K562 (cell line): ENCODE measurements around the gene SLC2A9. TPM values are rescaled to one million over a fixed set of nuclear protein-coding genes. Genes with fewer than 3 reads are reported as not detected.

ENCODE experiments used
- ATAC-seq: fragments of 200-7000 bp; cut with Tn5 transposase; 3 replicates; pipeline ENCODE4 v1.9.1; 2020; ENCODE audit warnings: moderate library complexity
- BruUV-seq: library from RNA; stranded (reverse); fragments of 400-500 nt; replicated peaks from 2 replicates; lab custom pipeline; 2021; lab: Mats Ljungman, UMichigan
- CTCF ChIA-PET: fragments of 300-600 bp; formaldehyde crosslinking; extraction: SDS; loops from one replicate; lab custom pipeline; 2021; ENCODE audit warnings: low intra/inter-chr PET ratio; lab: Yijun Ruan, JAX
- POLR2A ChIA-PET: fragments of 300-600, 350-650 bp; sonication (Branson Sonifier 250); formaldehyde crosslinking; extraction: SDS; loops from one replicate; lab custom pipeline; 2021; ENCODE audit warnings: antibody characterized with exemption, inconsistent platforms; lab: Yijun Ruan, JAX
- DNase-seq, 4 experiments: peaks; one replicate each; pipeline versions ENCODE4 v3.0.0 to v3.0.0-alpha.2; 2011 to 2018; ENCODE audit warnings: low spot score in 3 of 4, mixed read lengths in 3 of 4; ENCODE audit errors: extremely low read depth in 1 of 4
- FAIRE-seq: peaks from 2 replicates; lab custom pipeline; 2011; peaks lifted over from hg19 to GRCh38; lab: Jason Lieb, UNC
- H2AFZ ChIP-seq: 2 replicates; pipeline ENCODE4 v1.6.0; 2011; ENCODE audit warnings: low read depth, low read length, control low read depth, inconsistent platforms
- H3K27ac ChIP-seq: fragments of 200-600 bp; 3 replicates; pipeline ENCODE4 v1.8.0; 2011; ENCODE audit warnings: low read depth, mild to moderate bottlenecking, control low read depth, inconsistent platforms, low read length, moderate library complexity, mixed read lengths; ENCODE audit errors: extremely low read depth
- H3K27me3 ChIP-seq, 2 experiments: fragments of 300-600 bp in 1 of 2; 2 replicates in 1 of 2; 3 replicates in 1 of 2; pipeline versions ENCODE4 v1.6.0 to v1.8.0; 2011; ENCODE audit warnings: inconsistent platforms in 2 of 2, low read length in 2 of 2, mild to moderate bottlenecking in 1 of 2, mixed read lengths in 1 of 2, moderate library complexity in 1 of 2; ENCODE audit not compliant: control insufficient read depth in 2 of 2, insufficient read depth in 2 of 2
- H3K36me3 ChIP-seq: fragments of 300-600 bp; 3 replicates; pipeline ENCODE4 v1.8.0; 2011; ENCODE audit warnings: mild to moderate bottlenecking, low read length, inconsistent platforms; ENCODE audit not compliant: control insufficient read depth, insufficient read depth
- H3K4me1 ChIP-seq, 2 experiments: fragments of 200-600 bp in 1 of 2; replicated peaks in 1 of 2; 2 replicates in 1 of 2; 3 replicates in 1 of 2; pipeline versions ENCODE4 v1.5.1 to v1.8.0; 2011; ENCODE audit warnings: inconsistent platforms in 2 of 2, low read length in 2 of 2, mild to moderate bottlenecking in 1 of 2, mixed read lengths in 1 of 2, moderate library complexity in 1 of 2; ENCODE audit not compliant: control insufficient read depth in 2 of 2, insufficient read depth in 2 of 2
- H3K4me2 ChIP-seq: 2 replicates; pipeline ENCODE4 v1.6.1; 2011; ENCODE audit warnings: low read length, control low read depth, inconsistent platforms, mixed read lengths; ENCODE audit not compliant: insufficient read depth
- H3K4me3 ChIP-seq: fragments of 200-600 bp; sonication (generic), shearing (Covaris generic); 2 replicates; pipeline ENCODE4 v1.5.1; 2016; ENCODE audit warnings: control low read depth, inconsistent platforms
- H3K79me2 ChIP-seq: fragments of 200-600 bp; 3 replicates; pipeline ENCODE4 v1.8.0; 2011; ENCODE audit warnings: low read length, inconsistent platforms; ENCODE audit not compliant: control insufficient read depth, insufficient read depth
- H3K9ac ChIP-seq, 2 experiments: 2 replicates each; pipeline versions ENCODE4 v1.6.0 to v1.6.1; 2011; ENCODE audit warnings: low read depth in 2 of 2, low read length in 2 of 2, control low read depth in 1 of 2, inconsistent platforms in 1 of 2, mild to moderate bottlenecking in 1 of 2, mixed read lengths in 1 of 2; ENCODE audit not compliant: insufficient read depth in 1 of 2
- H3K9me1 ChIP-seq: one replicate; pipeline ENCODE4 v1.6.0; 2011; ENCODE audit warnings: inconsistent platforms, mild to moderate bottlenecking, low read length, moderate library complexity; ENCODE audit not compliant: control insufficient read depth, insufficient read depth
- H3K9me3 ChIP-seq: replicated peaks from 2 replicates; pipeline ENCODE4 v1.5.1; 2011; ENCODE audit warnings: low read depth, low read length, inconsistent platforms; ENCODE audit not compliant: control insufficient read depth, insufficient read depth
- H4K20me1 ChIP-seq: replicated peaks from 2 replicates; pipeline ENCODE4 v1.6.1; 2011; ENCODE audit warnings: low read length, inconsistent platforms, mixed read lengths; ENCODE audit not compliant: control insufficient read depth, insufficient read depth
- BDP1 ChIP-seq: IDR thresholded peaks from 3 replicates; pipeline ENCODE4 v1.6.1; 2011; ENCODE audit not compliant: insufficient read length, insufficient read depth
- DIDO1 ChIP-seq: fragments of 450-650 bp; IDR thresholded peaks from 2 replicates; pipeline ENCODE4 v1.6.1; 2016; ENCODE audit warnings: low read depth, missing biosample characterization, missing genetic modification characterization
- SMAD1 ChIP-seq: fragments of 150-350 bp; IDR thresholded peaks from 2 replicates; pipeline ENCODE4 v1.6.1; 2014; ENCODE audit warnings: low read length, low read depth; ENCODE audit not compliant: partially characterized antibody
- TCF3 ChIP-seq: sonication (generic); formaldehyde crosslinking; IDR thresholded peaks from 2 replicates; pipeline ENCODE4 v1.4.0; 2020; ENCODE audit warnings: mild to moderate bottlenecking, missing genetic modification reagents
- WGBS: fragments of 100-300 bp; shearing (Covaris generic); methylation state at CpG from one replicate; pipeline ENCODE4 v1.1.6; 2016; ENCODE audit warnings: low coverage, mixed read lengths; ENCODE audit not compliant: insufficient coverage; ENCODE audit errors: missing lambda C conversion rate; 5-methylcytosine and 5-hydroxymethylcytosine counted together
- in situ Hi-C: fragments of 300-500 bp; cut with MboI; formaldehyde crosslinking; loops from 4 replicates; pipeline ENCODE4 v1.15.0; 2018; ENCODE audit warnings: inconsistent platforms, mixed read lengths
- intact Hi-C: fragments of 100-400 bp; cut with micrococcal nuclease; formaldehyde crosslinking; loops from 2 replicates; pipeline ENCODE4 v1.14.2; 2022
- polyA plus RNA-seq, 8 experiments: library from polyadenylated mRNA; depleted of rRNA in 4 of 8; stranded (reverse) in 5 of 8; unstranded in 3 of 8; fragments of >200 nt; fragmentation: Nextera tagmentation in 2 of 8; fragmentation: Illumina TruSeq in 1 of 8; extraction: Ambion mirVana in 2 of 8; extraction: Trizol in 1 of 8; gene quantifications; 2 replicates each; pipeline versions ENCODE4 v1.2.1 to v1.2.3, GENCODE V29; 2011 to 2014; ENCODE audit warnings: inconsistent platforms in 1 of 8, missing spikeins in 1 of 8
- total RNA-seq, 7 experiments: library from RNA; depleted of rRNA in 6 of 7; stranded (reverse); fragments of >200 nt in 6 of 7; fragmentation: Illumina TruSeq in 2 of 7; extraction: Trizol in 2 of 7; gene quantifications; 2 replicates each; pipeline versions ENCODE4 v1.2.1 to v1.2.3, GENCODE V29; 2011 to 2021; ENCODE audit warnings: low replicate concordance in 1 of 7
- TF ChIP-seq, protein P1 (sequence below): fragments of 150-350 bp; IDR thresholded peaks from 2 replicates; pipeline ENCODE4 v1.6.1; 2014; ENCODE audit warnings: low read depth, mild to moderate bottlenecking, low read length, borderline replicate concordance
- TF ChIP-seq, protein P2 (sequence below): fragments of 250-450 bp; sonication (Bioruptor Pico); IDR thresholded peaks from 2 replicates; pipeline ENCODE4 v1.8.0; 2021; ENCODE audit warnings: borderline replicate concordance, mild to moderate bottlenecking, moderate library complexity; ENCODE audit not compliant: poor library complexity, severe bottlenecking
- TF ChIP-seq, protein P3 (sequence below): fragments of 450-650 bp; IDR thresholded peaks from 2 replicates; pipeline ENCODE4 v1.6.1; 2014; ENCODE audit warnings: low read depth, mild to moderate bottlenecking, moderate library complexity, borderline replicate concordance

SLC2A9 gene
- total and polyA plus RNA-seq, 9 of the 15 experiments (the other 6 are each of a cell fraction or from before 2014, with no cell fraction given) = 0.15 to 1.9 (median 0.76) TPM

DNA sequence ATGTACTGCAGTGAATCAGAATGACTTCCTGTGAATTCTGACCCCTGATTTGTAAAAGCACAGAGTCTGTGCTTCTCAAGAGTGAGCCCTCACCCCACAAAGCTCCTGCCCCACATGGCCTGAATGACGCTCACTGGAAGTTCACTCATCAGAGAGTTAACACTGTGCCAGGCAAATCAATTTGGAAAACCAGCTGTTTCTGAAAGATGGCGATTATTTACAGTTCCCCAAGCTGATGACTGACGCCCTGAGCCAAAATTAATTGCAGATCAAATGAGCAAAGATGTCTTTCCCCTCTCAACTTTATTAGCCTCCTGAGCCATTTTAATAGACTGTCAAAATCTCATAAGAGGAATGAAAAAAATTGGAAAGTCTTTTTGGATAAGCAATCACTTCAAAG is 118.0 kb downstream of the SLC2A9 start (continued):
- TF ChIP-seq, protein P1, sequence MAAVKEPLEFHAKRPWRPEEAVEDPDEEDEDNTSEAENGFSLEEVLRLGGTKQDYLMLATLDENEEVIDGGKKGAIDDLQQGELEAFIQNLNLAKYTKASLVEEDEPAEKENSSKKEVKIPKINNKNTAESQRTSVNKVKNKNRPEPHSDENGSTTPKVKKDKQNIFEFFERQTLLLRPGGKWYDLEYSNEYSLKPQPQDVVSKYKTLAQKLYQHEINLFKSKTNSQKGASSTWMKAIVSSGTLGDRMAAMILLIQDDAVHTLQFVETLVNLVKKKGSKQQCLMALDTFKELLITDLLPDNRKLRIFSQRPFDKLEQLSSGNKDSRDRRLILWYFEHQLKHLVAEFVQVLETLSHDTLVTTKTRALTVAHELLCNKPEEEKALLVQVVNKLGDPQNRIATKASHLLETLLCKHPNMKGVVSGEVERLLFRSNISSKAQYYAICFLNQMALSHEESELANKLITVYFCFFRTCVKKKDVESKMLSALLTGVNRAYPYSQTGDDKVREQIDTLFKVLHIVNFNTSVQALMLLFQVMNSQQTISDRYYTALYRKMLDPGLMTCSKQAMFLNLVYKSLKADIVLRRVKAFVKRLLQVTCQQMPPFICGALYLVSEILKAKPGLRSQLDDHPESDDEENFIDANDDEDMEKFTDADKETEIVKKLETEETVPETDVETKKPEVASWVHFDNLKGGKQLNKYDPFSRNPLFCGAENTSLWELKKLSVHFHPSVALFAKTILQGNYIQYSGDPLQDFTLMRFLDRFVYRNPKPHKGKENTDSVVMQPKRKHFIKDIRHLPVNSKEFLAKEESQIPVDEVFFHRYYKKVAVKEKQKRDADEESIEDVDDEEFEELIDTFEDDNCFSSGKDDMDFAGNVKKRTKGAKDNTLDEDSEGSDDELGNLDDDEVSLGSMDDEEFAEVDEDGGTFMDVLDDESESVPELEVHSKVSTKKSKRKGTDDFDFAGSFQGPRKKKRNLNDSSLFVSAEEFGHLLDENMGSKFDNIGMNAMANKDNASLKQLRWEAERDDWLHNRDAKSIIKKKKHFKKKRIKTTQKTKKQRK = no peak
- TF ChIP-seq BDP1 (no peak), SMAD1 (no peak), TCF3 (no peak)
- TF ChIP-seq, protein P2, sequence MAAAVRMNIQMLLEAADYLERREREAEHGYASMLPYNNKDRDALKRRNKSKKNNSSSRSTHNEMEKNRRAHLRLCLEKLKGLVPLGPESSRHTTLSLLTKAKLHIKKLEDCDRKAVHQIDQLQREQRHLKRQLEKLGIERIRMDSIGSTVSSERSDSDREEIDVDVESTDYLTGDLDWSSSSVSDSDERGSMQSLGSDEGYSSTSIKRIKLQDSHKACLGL (CRISPR knock-in tag) = no peak

DNA sequence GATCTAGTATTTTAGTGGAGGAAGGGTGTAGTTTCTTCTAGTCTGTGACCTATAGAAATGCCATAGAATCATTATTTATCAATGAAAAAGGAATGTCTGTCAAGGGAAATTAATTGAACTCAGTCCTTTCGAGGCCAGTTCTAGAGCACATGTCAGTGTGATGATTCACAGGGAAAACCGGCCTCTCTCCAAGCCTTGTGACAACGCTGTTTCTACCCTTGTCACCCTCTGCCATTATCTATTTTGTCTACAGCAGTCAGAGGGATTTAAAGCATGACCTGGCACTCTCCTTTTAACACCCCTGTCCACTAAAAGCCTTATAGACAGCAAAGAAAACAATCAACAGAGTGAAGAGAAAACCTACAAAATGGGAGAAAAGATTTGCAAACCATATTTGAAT is 120.0 kb downstream of the SLC2A9 start:
- CTCF ChIA-PET = no interaction called here
- no peak overlapping the region for H3K4me3 ChIP-seq
- intact Hi-C loops = no loop called here
- 2% methylated on average over 3 of the region's 3 CpGs for WGBS
- H3K4me2 ChIP-seq = no peak overlapping the region
- no peaks in the 10 kb centered on the region for H3K9me1 ChIP-seq
- H3K4me1 ChIP-seq = no peaks in the 10 kb centered on the region
- H3K79me2 ChIP-seq = no peaks in the 10 kb centered on the region
- H3K9ac ChIP-seq = no peak overlapping the region
- in situ Hi-C loops = no loop called here
- H3K36me3 ChIP-seq = no peaks in the 10 kb centered on the region
- H3K27ac ChIP-seq = no peak overlapping the region
- H4K20me1 ChIP-seq = no peaks in the 10 kb centered on the region
- no TSS peak for BruUV-seq
- peaks cover 0 to 10% of the 10 kb centered on the region in 2 experiments; a peak in 1 of 5 replicates for H3K27me3 ChIP-seq
- H2AFZ ChIP-seq = no peak overlapping the region
- ATAC-seq (no peak), FAIRE-seq (no peak), DNase-seq (no peak)
- H3K9me3 ChIP-seq = no peaks in the 10 kb centered on the region
- POLR2A ChIA-PET = no interaction called here
- no peak for TF ChIP-seq DIDO1
- TF ChIP-seq, protein P3, sequence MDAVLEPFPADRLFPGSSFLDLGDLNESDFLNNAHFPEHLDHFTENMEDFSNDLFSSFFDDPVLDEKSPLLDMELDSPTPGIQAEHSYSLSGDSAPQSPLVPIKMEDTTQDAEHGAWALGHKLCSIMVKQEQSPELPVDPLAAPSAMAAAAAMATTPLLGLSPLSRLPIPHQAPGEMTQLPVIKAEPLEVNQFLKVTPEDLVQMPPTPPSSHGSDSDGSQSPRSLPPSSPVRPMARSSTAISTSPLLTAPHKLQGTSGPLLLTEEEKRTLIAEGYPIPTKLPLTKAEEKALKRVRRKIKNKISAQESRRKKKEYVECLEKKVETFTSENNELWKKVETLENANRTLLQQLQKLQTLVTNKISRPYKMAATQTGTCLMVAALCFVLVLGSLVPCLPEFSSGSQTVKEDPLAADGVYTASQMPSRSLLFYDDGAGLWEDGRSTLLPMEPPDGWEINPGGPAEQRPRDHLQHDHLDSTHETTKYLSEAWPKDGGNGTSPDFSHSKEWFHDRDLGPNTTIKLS = no peak
